K562 (cell line): ENCODE data around the gene GRAMD1B.

Source experiments
- GABPA ChIP-seq: fragments of 200-800 bp; sonication (Bioruptor generic); conservative IDR thresholded peaks from 2 replicates; pipeline ENCODE4 v1.6.1; 2016; ENCODE audit warnings: low read depth, missing genetic modification characterization, missing compliant biosample characterization
- NFYB ChIP-seq: IDR thresholded peaks from 2 replicates; pipeline ENCODE4 v1.6.1; 2011; ENCODE audit warnings: mild to moderate bottlenecking, moderate library complexity; ENCODE audit not compliant: insufficient read length; ENCODE audit errors: extremely low read depth
- SLC30A9 ChIP-seq: fragments of 250-450 bp; sonication (Bioruptor Pico); IDR thresholded peaks from 2 replicates; pipeline ENCODE4 v1.8.0; 2022; ENCODE audit warnings: mild to moderate bottlenecking, moderate library complexity
- SRSF9 ChIP-seq: fragments of 200-400 bp; formaldehyde crosslinking; IDR thresholded peaks from 2 replicates; pipeline ENCODE4 v1.6.1; 2017; ENCODE audit warnings: low read depth, low read length, borderline replicate concordance
- TF ChIP-seq, protein P1 (sequence below): sonication (generic); formaldehyde crosslinking; IDR thresholded peaks from 2 replicates; pipeline ENCODE4 v1.8.1; 2023; ENCODE audit warnings: mild to moderate bottlenecking, missing genetic modification reagents

DNA sequence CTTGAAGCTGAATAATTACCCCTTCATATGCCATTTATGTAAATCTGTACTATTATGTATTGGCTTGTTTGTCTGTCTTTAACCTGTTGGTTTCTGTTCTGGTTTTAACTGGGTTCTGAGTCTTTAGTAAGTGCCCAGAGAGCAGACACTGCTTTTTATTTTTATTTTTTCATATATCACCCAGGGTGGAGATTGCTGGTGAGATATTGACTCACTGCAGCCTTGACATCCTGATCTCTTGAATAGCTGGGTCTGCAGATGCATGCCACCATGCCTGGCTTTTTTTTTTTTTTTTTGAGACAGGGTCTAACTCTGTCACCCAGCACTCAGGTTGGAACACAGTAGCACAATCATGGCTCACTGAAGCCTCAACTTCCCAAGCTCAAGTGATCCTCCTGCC lies 19.4 kb downstream of the GRAMD1B start:
- TF ChIP-seq NFYB: no peak
- TF ChIP-seq GABPA: no peak
- TF ChIP-seq SRSF9: no peak
- TF ChIP-seq, protein P1, sequence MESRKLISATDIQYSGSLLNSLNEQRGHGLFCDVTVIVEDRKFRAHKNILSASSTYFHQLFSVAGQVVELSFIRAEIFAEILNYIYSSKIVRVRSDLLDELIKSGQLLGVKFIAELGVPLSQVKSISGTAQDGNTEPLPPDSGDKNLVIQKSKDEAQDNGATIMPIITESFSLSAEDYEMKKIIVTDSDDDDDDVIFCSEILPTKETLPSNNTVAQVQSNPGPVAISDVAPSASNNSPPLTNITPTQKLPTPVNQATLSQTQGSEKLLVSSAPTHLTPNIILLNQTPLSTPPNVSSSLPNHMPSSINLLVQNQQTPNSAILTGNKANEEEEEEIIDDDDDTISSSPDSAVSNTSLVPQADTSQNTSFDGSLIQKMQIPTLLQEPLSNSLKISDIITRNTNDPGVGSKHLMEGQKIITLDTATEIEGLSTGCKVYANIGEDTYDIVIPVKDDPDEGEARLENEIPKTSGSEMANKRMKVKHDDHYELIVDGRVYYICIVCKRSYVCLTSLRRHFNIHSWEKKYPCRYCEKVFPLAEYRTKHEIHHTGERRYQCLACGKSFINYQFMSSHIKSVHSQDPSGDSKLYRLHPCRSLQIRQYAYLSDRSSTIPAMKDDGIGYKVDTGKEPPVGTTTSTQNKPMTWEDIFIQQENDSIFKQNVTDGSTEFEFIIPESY: no peak
- TF ChIP-seq SLC30A9 (CRISPR knock-in tag): no peak
